ENCODE results near the gene ERMP1. TPM values are rescaled to one million over a fixed set of nuclear protein-coding genes. Genes with fewer than 3 reads are reported as not detected.

ERMP1 gene
- polyA plus RNA-seq, 1 experiment, result 6.1 TPM

DNA sequence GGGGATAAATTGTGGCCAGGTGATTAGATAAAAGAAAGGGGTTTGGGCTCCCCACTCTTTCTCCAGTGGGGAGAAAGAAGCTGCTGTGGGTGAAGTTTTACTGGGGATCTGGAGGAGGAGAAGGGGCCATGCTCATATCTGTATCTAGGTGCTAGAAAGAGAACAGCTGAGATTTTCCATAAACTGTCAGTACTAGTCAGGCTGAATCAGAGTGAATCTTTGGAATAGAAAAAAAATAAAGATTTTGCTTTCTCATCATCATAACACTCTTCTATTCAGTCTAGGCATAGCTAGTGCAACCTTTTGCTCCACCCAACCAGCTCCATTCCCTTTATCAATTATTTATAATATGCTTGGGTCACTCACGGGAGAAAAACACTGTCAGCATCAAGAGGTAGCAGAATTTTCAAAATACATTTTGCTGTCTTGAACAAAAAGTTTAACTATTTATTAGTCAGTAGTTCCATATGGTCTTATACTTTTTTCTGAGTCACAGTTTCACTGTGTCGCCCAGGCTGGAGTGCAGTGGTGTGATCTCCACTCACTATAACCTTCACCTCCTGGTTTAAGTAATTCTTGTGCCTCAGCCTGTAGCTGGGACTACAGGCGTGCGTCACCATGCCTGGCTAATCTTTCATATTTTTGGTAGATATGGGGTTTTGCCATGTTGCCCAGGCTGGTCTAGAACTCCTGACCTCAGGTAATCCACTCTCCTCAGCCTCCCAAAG is 21.3 kb upstream of the ERMP1 start:
- ChIA-PET POLR2A (no interaction called here), CTCF (interaction anchor here (1.1 to 2.3 kb wide), 2 partner anchors 19 to 32 kb away, joined by 4 to 11 read pairs; no protein-coding TSS in a partner anchor)
- no peak for TF ChIP-seq CTCF (IDR thresholded peaks at IDR 0.05; ENCODE audit: low read depth, low read length)
- no peaks in the 10 kb centered on the region for H3K9me3 ChIP-seq (ENCODE audit: control insufficient read depth, insufficient read depth, low read length)
- H3K27me3 ChIP-seq (ENCODE audit: control insufficient read depth, insufficient read depth, low read length), result peaks cover 36% of the 10 kb centered on the region
- no peak overlapping the region for H3K4me3 ChIP-seq (ENCODE audit: low read depth, low read length)
- DNase-seq (ENCODE audit: low read depth, low spot score), result no peak
- H3K27ac ChIP-seq (ENCODE audit: low read depth, low read length), result no peak overlapping the region

GRCh38 chr9:5853617-5854016 is 20.7 kb upstream of the ERMP1 start:
- CTCF ChIA-PET, result interaction anchor here (1.1 to 2.3 kb wide), 2 partner anchors 18 to 32 kb away, joined by 4 to 11 read pairs; no protein-coding TSS in a partner anchor
- POLR2A ChIA-PET, result no interaction called here
- TF ChIP-seq CTCF (IDR thresholded peaks at IDR 0.05; ENCODE audit: low read depth, low read length), result no peak

GRCh38 chr9:5852987-5853386 is 20.1 kb upstream of the ERMP1 start:
- ChIA-PET CTCF (no interaction called here), POLR2A (interaction anchor here (0.7 kb wide), 1 partner anchor 20 kb away, joined by 5 read pairs; the partner anchor contains the start of gene ERMP1)
- DNase-seq (ENCODE audit: low read depth, low spot score), result no peak

More at GRCh38 chr9:5853617-5854016, 20.7 kb upstream of the ERMP1 start:
- Histone ChIP-seq H3K27me3 (ENCODE audit: control insufficient read depth, insufficient read depth, low read length) (peaks cover 31% of the 10 kb centered on the region), H3K27ac (ENCODE audit: low read depth, low read length) (no peak overlapping the region), H3K9me3 (ENCODE audit: control insufficient read depth, insufficient read depth, low read length) (no peaks in the 10 kb centered on the region), H3K4me3 (ENCODE audit: low read depth, low read length) (no peak overlapping the region)
- DNase-seq (ENCODE audit: low read depth, low spot score), result no peak

GRCh38 chr9:5851445-5851844 is 18.5 kb upstream of the ERMP1 start:
- CTCF ChIA-PET, result interaction anchor here (1.0 to 3.0 kb wide), 4 partner anchors 19 to 203 kb away, joined by 3 to 14 read pairs (median 6); partner anchors contain the start of gene ERMP1
- DNase-seq (ENCODE audit: low read depth, low spot score), result no peak
- POLR2A ChIA-PET, result no interaction called here
- peaks cover 37% of the 10 kb centered on the region for H3K27me3 ChIP-seq (ENCODE audit: control insufficient read depth, insufficient read depth, low read length)
- no peak overlapping the region for H3K4me3 ChIP-seq (ENCODE audit: low read depth, low read length)
- no peak for TF ChIP-seq CTCF (IDR thresholded peaks at IDR 0.05; ENCODE audit: low read depth, low read length)
- H3K9me3 ChIP-seq (ENCODE audit: control insufficient read depth, insufficient read depth, low read length), result no peaks in the 10 kb centered on the region
- H3K27ac ChIP-seq (ENCODE audit: low read depth, low read length), result no peak overlapping the region

More at GRCh38 chr9:5852987-5853386, 20.1 kb upstream of the ERMP1 start:
- Histone ChIP-seq H3K4me3 (ENCODE audit: low read depth, low read length) (no peak overlapping the region), H3K27me3 (ENCODE audit: control insufficient read depth, insufficient read depth, low read length) (peaks cover 29% of the 10 kb centered on the region), H3K27ac (ENCODE audit: low read depth, low read length) (no peak overlapping the region), H3K9me3 (ENCODE audit: control insufficient read depth, insufficient read depth, low read length) (no peaks in the 10 kb centered on the region)
- TF ChIP-seq CTCF (IDR thresholded peaks at IDR 0.05; ENCODE audit: low read depth, low read length), result no peak

DNA sequence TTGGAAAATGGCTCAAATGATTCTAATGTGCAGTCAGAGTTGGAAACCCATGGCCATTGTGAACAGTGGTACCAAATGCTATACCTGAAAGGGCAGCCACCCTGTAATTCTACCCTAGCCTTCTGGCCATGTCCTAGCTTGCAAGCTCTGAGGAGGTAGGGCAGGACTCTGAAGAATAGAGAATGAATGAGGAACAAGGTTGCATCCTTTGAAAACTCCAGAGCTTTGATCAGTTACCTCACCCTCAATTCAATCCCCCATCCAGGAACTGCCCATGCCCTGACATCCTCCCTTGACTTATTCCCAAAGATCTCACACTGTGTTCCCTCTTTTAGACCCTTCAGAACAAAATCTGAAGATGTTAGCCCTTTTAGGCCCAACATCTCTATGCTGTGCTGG is 17.8 kb upstream of the ERMP1 start:
- no peak for TF ChIP-seq CTCF (IDR thresholded peaks at IDR 0.05; ENCODE audit: low read depth, low read length)
- POLR2A ChIA-PET, result no interaction called here
- no peak overlapping the region for H3K4me3 ChIP-seq (ENCODE audit: low read depth, low read length)
- CTCF ChIA-PET, result interaction anchor here (1.6 to 3.0 kb wide), 2 partner anchors 18 to 35 kb away, joined by 9 to 14 read pairs; partner anchors contain the start of gene ERMP1
- H3K27ac ChIP-seq (ENCODE audit: low read depth, low read length), result no peak overlapping the region
- DNase-seq (ENCODE audit: low read depth, low spot score), result no peak
- H3K27me3 ChIP-seq (ENCODE audit: control insufficient read depth, insufficient read depth, low read length), result peaks cover 39% of the 10 kb centered on the region
- H3K9me3 ChIP-seq (ENCODE audit: control insufficient read depth, insufficient read depth, low read length), result no peaks in the 10 kb centered on the region
